HUDEP-2 (cell line): ENCODE measurements around the gene NARS2.
"Not testable (repeated sequence)": the region's sequence is repeated elsewhere in the genome, so short reads cannot be mapped to it uniquely, and the experiment has no call there.

Source experiments
- DNase-seq, 76 experiments: peaks; one replicate each; lab custom pipeline; 2025; ENCODE audit not compliant: unreplicated experiment in 76 of 76; lab: John Stamatoyannopoulos, UW

NARS2 gene

GRCh38 chr11:78577495-78577894 lies 2.8 kb upstream of the NARS2 start:
- DNase-seq, result no peak

GRCh38 chr11:78576549-78577097 lies 2.0 kb upstream of the NARS2 start:
- DNase-seq, result no peak

GRCh38 chr11:78575478-78575877 lies 814 bp upstream of the NARS2 start:
- DNase-seq, result no peak

- DNase-seq, result no peak
Measured at GRCh38 chr11:78573681-78574080, 983 bp downstream of the NARS2 start.

- DNase-seq, result no peak
Measured at GRCh38 chr11:78573271-78573670, 1.4 kb downstream of the NARS2 start.

- DNase-seq, result no peak
Measured at GRCh38 chr11:78572394-78572793, 2.3 kb downstream of the NARS2 start.

GRCh38 chr11:78570031-78570430 lies 4.6 kb downstream of the NARS2 start:
- DNase-seq, result no peak

GRCh38 chr11:78567209-78567608 lies 7.5 kb downstream of the NARS2 start:
- no peak for DNase-seq

GRCh38 chr11:78564490-78565467 lies 9.9 kb downstream of the NARS2 start:
- peak in 41 of 76 experiments; percentile 4 to 66 (median 42) for DNase-seq

- DNase-seq, result not testable (repeated sequence)
Measured at GRCh38 chr11:78564037-78564436, 10.6 kb downstream of the NARS2 start.

- not testable (repeated sequence) for DNase-seq
Measured at GRCh38 chr11:78563090-78563489, 11.6 kb downstream of the NARS2 start.

- DNase-seq, result no peak
Measured at GRCh38 chr11:78562398-78562797, 12.3 kb downstream of the NARS2 start.

- DNase-seq, result no peak
Measured at GRCh38 chr11:78560826-78561484, 13.7 kb downstream of the NARS2 start.

- DNase-seq, result no peak
Measured at GRCh38 chr11:78560153-78560552, 14.5 kb downstream of the NARS2 start.

- no peak for DNase-seq
Measured at GRCh38 chr11:78557236-78557635, 17.4 kb downstream of the NARS2 start.

GRCh38 chr11:78555592-78555991 lies 19.1 kb downstream of the NARS2 start:
- DNase-seq, result no peak

GRCh38 chr11:78552881-78553280 lies 21.8 kb downstream of the NARS2 start:
- no peak for DNase-seq

- not testable (repeated sequence) for DNase-seq
Measured at GRCh38 chr11:78552139-78552538, 22.5 kb downstream of the NARS2 start.

- no peak for DNase-seq
Measured at GRCh38 chr11:78551066-78551465, 23.6 kb downstream of the NARS2 start.

- no peak for DNase-seq
Measured at GRCh38 chr11:78549624-78550409, 24.8 kb downstream of the NARS2 start.
